NCI-H2107 treated with DMSO at 0.1 percent for 48 hours (cell line): ENCODE data around the gene GPR139.

Experiments used
- DNase-seq: peaks from one replicate; lab custom pipeline; 2025; ENCODE audit not compliant: unreplicated experiment; lab: John Stamatoyannopoulos, UW

Gene GPR139

DNA sequence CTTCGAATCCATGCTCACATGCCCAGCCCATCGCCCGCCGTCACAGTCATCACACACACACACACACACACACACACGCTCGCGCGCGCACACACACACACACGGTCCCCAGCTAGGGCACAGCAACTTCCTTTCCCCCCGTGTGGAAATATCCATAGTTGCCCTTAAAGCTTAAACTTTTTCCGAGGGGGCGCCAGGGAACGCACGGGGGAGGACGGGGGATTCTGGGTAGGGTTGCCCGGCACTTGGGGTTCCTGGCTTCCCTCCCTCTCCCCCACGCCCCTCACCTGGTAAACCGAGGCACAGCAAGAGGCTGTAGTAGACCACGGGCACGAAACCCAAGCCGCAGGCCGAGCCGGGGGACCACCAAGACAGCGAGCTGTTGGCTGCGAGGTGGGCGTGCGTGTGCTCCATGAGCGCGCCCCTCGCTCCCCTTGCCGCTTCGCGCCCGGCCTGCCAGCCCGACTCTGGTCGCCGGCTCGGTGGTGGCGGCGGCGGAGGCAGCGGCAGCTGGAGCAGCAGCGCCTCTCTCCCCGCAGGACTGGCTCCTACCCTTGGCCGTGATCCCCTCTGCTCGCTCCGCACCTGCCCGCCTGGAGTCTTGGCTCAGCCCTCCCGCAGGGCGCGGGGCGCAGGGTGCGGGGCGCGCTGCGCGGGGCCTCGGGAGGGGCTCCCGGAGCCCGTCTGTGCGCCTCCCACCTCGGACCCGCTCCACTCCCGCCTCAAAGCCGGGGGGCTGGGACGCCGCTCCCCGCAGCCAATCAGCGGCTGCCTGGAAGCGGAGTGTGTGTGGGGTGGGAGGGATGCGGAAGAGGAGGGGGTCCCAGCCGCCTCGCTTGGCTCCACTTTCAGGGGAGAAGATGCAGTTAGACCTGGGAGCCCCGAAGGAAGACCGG is at the start of gene GPR139:
Gene GPR139, minus strand, starts transcription at position 688 of the 896 bp plus-strand sequence. Its CDS starts 274 bp downstream, at position 414.
- DNase-seq = no peak

DNA sequence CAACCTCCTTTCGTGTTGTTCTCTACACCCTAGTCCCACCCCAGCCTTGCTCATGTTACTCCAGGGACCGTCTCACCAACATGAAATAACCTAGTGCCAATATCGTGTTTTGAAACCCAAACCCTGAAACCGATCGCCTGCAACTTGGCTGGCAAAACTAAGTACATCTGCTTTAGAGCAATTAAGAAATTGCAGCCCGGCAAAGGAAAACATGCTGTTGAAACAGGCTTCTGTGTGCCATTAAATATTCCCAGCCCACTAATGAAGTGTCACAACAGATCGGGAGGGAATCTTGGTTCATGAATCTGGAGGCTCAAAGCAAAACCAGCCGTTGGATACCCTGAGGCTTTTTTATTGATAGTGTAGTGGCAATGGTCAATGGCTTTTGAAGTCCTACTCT is 48.3 kb upstream of the GPR139 start:
- peak; percentile 36 for DNase-seq

DNA sequence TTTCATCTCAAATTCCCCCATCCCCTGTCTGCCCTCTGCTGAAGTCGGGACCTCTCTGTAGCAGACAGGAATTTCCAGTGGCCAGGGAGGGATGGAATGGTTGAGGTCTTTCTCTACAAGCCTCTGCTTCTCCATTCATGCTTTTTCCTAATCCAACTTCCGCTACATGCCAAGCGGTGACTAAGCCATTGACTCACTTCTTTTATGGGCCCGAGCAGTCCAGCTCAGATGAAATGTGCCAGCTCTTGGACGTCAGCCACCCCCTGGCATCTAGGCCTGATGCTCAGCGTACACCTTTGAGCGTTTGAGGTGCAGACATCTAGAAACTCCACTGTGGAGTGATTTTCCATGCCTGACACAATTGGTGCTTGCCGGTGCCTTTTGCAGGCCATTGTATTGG is 40.7 kb upstream of the GPR139 start:
- no peak for DNase-seq

DNA sequence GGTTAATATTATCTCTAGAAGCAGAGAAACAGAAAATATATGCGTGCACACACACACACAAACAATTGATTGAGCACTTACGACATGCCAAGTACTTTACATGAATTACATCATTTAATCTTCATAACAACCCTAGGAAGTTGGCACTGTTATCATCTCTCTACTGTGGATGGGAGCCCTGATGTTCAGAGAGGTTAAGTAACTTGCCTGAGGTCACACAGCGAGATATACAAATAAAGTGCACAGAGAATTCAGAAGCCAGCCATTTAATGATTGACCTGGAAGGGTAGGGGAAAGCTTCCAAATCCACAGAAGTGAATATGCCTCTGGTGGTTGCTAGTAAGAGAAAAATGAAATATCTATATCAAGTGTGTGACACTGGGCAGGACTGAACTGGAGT is 37.5 kb upstream of the GPR139 start:
- no peak for DNase-seq

DNA sequence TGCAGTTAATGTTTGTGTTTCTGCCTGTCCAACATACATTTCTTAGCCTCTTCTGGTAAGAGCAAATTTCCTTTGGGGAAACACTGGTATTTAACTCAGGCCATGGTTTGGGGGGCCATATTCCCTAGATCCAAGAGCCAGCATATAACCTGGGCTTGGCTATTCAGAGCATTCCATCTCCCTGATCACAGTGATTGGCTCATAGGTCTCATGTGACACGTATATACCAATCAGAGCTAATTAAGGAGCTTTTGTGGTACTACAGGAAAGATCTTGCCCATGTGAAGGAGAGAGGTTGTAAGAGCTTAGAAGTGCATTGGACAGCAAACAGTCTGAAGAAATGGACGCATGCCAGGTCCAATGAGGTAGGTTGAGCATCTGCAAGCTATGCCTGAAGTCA is 33.4 kb upstream of the GPR139 start:
- DNase-seq = no peak

DNA sequence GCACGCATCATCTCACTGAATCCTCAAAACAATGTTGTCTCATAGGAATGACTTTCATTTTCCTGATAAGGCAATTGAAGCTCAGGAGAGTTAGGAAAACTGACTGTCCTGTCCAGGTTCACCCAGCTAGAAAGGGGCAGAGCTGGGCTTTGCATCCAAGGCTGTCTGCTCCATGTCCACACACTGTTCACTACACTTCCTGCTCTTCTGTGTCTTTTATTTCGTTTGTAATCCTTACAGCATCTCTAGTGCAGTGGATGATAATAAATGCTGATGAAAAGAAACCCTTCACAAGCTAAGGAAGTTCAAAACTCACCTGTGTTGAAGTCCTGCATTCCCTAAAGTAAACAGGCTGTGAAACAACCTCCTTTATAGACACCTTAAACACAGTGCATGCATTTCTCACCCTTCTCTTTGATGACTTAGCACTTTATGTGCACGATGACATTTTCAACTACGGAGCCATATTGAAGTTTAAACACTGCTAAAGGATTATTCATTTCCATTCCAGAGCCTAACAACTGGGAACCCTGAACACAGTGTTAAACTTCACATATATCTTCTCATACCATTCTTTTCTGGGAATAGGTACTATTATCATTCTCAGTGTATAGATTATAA is 31.0 kb upstream of the GPR139 start:
- DNase-seq = no peak

DNA sequence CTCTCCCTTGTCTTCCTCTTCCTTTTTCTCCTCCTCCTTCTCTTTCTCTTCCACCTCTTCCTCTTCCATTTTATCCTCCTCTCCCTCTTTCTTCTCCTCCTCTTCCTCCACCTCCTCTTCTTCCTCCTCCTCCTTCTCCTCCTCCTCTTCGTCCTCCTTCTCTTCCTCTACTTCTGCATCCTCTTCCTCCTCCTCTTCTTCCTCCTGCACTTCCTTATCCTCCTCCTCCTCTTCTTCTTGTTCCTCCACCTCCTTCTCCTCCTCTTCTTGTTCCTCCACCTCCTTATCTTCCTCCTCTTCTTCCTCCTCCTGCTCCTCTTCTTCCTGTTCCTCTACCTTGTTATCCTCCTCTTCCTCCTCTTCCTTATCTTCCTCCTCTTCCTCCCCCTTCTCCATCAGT is 28.8 kb upstream of the GPR139 start:
- DNase-seq = no peak

DNA sequence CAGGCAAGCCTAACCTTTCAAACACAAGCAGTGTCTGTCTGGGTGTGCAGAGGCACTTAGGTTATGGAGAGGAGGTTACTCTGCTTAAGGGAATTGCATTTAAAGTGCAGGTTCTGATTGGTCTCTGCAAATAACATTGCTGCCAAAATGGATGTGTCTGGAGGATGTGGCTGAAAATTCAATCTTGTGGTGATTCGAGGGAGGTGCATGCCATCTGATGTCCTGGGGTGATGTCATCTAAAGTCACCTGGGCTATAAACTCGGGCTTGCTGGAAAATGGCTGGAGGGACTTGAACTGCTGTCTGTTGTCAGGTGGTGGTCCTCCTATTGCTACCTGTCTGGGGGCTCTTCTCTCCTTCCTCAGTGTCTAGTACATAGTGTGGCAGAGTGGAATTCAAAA is 28.3 kb upstream of the GPR139 start:
- no peak for DNase-seq

DNA sequence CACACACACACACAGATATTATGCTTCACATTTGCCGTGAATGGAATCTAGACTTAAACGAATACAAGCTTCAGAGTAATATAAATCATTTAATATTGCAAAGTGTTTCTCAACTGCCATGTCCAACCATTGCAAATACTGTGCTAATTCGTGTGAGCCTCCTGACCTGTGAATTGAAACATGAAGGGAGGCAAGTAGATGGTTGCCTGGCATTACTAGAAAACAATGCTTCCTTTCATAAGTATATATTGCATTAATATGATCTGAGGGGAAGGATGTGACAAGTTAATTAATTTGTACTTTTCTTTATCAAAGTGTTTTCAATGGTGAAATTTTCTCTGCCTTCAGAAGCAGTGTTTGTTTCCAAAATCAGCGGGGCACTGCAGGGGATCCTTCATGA is 25.7 kb upstream of the GPR139 start:
- DNase-seq = no peak

DNA sequence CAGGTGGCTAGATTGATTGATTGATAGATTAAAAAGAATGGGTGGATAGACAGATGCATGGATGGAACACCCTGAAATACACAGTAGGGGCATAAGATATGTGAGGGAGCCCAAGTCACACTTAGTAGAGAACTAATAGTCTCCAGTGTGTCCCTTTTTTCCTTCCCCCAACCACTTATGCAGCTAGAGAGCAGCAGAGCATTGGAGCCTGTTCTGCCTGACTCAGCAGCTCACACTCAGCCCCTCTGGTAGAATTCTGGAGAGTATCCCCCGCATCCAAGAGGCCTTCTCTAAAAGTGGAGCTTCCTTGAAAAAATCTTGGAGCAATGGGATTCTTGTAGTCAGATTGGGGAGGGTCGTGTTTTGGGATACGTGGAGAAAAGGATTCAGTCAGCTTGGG is 20.5 kb upstream of the GPR139 start:
- DNase-seq = no peak

DNA sequence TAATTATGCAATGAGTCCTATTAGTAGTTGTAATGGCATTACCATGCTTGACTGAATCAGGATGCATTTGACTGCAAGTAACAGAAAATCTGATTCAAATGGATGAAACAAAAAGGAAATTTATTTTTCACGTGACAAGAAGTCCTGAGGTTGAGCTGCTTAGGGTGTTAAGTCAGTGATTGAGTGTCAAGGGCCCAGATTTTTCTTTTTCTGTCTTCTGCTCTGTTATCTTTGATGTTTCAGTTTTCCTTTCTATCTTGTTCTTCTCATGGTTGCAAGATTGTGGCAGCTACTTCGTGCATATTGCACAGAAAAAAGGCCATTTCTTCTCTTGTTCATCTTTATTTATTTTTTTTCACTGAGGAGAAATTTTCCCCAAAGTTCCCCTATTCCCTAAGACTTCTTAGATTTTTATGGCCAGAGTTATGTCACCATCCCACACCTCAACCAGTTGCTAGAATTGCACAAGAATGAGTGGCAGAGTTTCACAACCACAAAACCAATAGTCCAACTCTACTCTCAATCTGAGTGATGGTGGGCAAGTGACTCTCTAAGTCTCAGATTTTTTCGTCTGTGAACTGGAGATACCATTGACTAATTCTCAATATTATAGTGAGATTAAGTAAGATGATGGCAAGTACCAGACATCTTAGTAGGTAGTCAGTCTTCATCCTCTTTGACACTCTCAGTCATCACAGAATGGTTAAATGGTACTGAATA is 15.7 kb upstream of the GPR139 start:
- no peak for DNase-seq

DNA sequence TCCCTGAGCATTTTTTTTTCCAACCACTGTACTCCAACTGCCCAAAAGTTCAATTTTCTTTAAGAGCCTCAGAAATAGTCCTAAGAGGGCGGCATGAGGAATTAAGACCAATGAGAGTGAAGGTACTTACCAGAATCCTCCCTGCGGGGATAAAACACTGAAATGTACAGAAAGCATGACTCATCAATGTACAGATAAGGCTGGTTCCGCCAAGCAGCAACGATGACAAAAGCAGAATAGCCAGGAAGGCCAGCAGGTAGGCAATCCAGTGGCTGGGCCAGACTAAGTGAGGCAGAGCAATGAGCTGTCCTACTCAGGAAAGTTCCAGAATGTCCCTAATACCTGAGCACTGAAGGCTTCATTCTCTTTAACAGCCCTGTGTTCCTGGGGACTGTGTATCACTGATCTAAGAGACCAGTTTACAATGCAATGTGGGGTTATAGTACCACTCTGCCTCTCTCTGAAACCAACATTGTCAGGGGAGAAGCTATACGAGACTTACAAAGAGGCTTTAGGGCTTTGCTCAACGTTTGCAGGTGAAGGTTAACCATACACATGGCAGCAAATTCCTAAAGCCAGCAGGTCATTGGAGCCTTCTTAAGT is 11.0 kb upstream of the GPR139 start:
- no peak for DNase-seq

DNA sequence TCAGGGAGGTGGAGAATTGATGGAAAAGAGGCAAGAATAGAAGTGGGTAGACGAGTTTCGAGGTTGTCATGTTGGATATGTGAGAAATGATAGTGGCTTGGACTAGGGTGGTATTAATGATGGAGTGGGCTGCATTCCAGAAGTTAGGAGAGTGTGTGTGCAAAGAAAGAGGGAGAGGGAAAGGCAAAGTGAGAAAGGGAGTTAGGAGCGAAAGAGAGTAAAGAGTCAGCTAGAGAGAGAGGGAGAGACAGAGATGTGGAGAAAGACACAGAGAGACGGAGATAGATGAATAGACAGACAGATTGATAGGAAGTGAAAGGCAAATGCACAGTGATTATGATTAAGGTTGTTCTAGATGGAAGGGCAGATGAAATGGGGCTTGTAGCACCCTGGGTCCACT is 5.4 kb upstream of the GPR139 start:
- DNase-seq = no peak

DNA sequence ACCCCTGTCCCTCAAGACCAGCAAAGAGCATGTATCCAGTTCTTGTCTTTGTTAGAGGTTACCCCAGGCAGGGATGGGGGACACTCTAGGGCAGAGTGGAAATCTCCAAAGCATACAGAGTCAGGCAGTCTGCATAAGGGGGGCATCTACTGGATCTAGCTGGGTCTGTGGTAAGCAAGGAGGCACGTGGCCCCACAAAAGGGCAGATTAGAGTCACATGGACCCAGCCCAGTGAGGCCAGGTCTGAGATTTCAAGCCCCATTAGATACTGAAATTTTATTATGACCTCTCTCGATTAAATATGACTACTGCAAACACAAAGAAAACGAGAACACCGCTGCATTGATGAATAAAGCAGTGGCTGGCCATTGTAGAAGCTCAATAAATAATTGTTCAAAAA is 1.6 kb upstream of the GPR139 start:
- DNase-seq = no peak

DNA sequence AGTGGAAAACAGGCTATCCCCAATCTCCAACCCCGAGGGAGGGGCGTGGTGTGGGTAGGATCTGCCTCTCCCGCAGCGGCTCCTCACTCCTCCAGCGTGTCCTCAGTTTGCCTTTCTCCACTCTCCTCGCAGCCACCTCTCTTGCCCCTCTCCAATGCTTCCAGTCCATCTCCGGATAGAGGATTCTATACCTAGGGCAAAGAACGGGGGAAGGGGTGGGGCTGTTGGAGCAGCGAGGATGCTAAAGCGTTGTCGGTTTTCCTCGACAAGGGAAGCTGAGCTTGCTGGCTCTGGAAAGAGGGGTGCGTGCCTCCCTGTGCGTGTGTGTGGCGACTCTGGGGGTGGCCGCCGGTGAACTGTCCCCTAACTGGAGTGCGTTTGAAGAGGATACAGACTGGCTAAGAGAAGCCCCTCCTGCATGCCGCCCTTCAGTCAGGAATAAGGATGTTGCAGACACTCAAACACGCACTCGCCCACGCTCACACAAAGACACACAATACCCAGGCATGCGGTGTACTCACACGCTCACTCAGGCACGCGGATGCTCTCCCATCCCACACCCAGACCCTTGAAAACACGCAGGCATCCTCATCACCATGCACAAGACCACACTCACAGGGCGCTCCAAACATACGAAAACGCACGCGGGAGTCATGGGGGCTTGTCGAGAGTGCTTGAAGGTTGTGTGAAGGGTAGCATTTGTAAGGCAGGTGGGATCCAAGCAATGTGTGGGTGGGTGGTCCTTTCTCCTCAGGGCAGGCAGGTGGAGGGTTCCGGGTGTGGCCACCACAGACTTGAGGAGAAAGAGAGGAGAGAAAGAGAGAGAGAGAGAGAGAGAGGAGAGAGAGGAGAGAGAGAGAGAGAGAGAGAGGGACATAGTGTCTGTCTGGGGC is 655 bp upstream of the GPR139 start:
- no peak for DNase-seq

DNA sequence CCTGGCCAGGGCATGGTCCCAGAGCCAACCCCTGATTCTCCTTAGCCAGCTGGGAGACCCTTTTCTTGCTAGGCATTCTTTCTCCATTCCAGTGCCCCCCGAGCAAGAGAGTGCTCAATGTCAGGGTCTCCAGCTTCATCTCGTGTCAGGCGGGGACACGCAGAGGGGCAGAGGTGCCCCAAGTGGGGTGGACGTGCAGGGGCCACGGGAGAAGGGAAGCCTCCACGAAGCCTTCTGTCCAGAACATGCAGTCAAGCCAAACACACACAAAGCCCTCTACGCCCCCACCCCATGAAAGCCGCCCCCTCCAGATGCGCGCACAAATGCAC is 852 bp downstream of the GPR139 start:
- DNase-seq = no peak

DNA sequence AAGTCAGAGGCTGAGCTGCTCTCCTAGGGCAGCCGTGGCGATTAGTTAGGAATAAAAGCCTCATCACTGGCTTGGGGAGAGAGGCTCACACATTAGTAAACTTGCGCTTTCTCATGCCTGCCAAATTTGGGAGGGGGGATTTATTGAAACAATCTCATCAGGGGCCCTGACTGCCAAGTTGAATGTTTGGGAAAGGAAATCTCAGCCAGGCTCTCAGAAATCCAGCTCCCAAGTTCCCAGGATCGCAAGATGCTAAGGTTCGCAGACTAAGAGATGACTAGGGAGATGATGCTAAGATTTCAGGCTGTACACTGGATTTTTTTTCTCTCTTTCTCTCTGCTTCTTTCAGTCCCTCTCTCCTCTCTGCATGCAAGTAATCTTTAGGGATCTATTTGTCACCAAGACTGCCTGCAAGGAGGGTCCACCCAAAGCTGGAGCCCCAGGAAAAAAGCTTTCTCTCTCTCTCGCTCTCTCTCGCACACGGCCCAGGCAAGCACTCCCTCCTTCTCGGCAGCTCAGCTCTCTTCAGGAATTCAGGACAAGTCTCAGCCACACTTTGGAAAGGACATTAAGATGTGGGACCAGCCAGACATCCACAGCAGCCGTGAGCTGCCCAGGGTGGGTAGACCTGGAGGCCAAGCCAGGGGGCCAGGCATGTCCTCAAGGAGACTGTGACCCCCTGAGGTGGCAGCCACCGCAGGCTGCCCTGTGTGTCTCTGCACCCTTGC is 1.4 kb downstream of the GPR139 start:
- no peak for DNase-seq

DNA sequence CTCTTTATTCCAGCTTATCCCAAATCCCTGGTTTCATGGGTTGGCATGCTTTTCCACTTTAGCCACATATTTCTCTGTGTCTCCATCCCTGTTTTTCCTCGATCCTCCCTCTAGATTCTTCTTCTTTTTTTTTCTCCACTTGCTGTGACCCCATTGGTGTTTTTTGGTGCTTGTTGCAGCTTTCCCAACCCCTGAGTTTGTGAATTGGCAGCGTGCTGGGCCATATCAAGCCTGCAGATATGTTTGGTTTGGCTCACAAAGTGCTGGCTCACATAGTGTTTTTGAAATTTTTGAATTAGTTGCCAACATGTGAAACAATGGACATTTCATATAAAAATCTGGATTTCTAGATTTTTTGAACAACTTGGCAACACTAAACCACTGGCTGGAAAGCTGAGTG is 8.8 kb downstream of the GPR139 start:
- DNase-seq = no peak

DNA sequence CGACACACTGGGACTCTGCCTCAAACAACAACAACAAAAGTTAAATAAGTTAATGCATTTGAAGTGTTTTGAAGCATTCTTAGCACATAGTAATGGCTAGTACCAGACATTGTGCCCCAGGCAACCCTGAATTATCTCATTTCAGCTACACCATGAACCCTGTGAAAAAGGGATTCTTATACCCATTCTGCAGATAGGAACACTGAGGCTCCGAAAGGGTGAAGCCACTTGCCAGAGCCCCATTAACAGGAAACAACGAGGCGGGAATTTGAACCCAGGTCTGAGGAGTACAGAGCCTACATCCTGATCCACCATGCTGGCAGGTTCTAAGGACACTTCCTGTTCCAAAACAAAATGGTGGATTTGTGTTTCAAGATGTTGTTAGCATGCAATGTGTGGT is 9.2 kb downstream of the GPR139 start:
- no peak for DNase-seq

DNA sequence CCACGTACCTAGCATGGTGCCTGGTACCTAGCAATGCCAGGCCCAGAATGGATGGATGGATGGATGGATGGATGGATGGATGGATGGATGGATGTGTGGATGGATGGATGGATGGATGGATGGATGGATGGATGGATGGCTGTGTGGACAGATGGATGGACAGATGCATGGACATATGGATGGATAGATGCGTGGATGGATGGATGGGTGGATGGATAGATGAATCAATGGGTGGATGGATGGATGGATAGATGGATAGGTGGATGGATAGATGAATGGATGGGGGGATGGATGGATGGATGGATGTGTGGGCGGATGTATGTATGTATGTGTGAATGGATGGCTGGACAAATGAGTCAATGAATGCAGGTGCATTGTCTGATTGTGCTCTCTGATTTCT is 12.6 kb downstream of the GPR139 start:
- no peak for DNase-seq
